IPS-18c (cell line): ENCODE data around the gene COL21A1.
"Not testable (repeated sequence)": the region's sequence is repeated elsewhere in the genome, so short reads cannot be mapped to it uniquely, and the experiment has no call there.

Experiments used
- H3K4me3 ChIP-seq: 2 replicates; pipeline ENCODE4 v1.7.0; 2013; ENCODE audit warnings: low read depth, mild to moderate bottlenecking, low read length, moderate library complexity; ENCODE audit not compliant: insufficient read depth
- H3K9me3 ChIP-seq: one replicate; pipeline ENCODE4 v1.6.1; 2013; ENCODE audit warnings: mild to moderate bottlenecking, low read length, moderate library complexity; ENCODE audit not compliant: control insufficient read depth, insufficient read depth

COL21A1 gene

GRCh38 chr6:56021943-56022342 is 225.4 kb downstream of the COL21A1 start:
- H3K9me3 ChIP-seq, result no peaks in the 10 kb centered on the region

GRCh38 chr6:56019973-56020372 is 227.4 kb downstream of the COL21A1 start:
- Histone ChIP-seq H3K4me3 (no peak overlapping the region), H3K9me3 (no peaks in the 10 kb centered on the region)

More at GRCh38 chr6:56021943-56022342, 225.4 kb downstream of the COL21A1 start:
- no peak overlapping the region for H3K4me3 ChIP-seq

- Histone ChIP-seq H3K9me3 (no peaks in the 10 kb centered on the region), H3K4me3 (no peak overlapping the region)
These were observed 230.2 kb downstream of the COL21A1 start for GRCh38 chr6:56017198-56017597.

GRCh38 chr6:56014039-56014438 is 233.3 kb downstream of the COL21A1 start:
- not testable (repeated sequence) for H3K9me3 ChIP-seq, H3K4me3 ChIP-seq

- H3K4me3 ChIP-seq, result no peak overlapping the region
These were observed 237.7 kb downstream of the COL21A1 start for GRCh38 chr6:56009636-56010035.

More at GRCh38 chr6:56009636-56010035, 237.7 kb downstream of the COL21A1 start:
- no peaks in the 10 kb centered on the region for H3K9me3 ChIP-seq
